NCI-H1092 (cell line): Measurements from ENCODE around the gene LAMA3.
A peak's percentile ranks its signal among the peaks of the same experiment; 100 is the strongest.

Source experiments
- DNase-seq: peaks from one replicate; lab custom pipeline; 2025; lab: John Stamatoyannopoulos, UW

Gene LAMA3

DNA sequence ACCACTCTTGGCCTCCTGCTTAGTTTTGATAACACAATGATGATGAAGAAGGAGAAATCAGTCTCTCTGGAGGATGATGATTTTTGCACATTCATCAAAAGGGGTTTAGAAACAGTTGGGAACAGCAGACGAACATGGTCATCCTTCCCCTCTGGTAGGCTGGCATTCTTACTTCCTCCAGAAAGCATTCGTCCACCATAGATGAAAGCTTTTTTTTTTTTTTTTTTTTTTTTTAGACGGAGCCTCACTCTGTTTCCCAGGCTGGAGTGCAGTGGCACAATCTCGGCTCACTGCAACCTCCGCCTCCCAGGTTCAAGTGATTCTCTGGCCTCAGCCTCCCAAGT lies 281.8 kb downstream of the LAMA3 start:
- no peak for DNase-seq

GRCh38 chr18:23971666-23972230 lies 282.5 kb downstream of the LAMA3 start:
- no peak for DNase-seq

DNA sequence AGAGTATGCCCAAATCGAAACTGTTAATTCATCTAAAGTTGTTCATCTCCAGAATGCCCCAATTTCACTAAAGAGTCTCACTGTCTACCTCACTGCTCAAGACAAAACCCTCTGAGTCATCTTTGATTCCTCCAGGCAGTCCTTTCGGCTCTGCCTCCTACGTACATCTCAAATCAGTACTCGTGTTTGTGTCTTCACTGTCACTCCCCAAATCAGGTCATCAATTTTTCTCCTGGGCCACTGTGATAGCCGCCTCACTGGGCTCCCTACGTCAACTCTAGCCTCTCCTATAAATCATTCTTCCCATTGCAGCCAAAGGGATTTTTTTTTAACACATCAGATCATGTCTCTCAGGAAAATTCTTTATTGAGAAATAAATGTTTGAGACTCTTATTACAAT lies 283.2 kb downstream of the LAMA3 start:
- no peak for DNase-seq

DNA sequence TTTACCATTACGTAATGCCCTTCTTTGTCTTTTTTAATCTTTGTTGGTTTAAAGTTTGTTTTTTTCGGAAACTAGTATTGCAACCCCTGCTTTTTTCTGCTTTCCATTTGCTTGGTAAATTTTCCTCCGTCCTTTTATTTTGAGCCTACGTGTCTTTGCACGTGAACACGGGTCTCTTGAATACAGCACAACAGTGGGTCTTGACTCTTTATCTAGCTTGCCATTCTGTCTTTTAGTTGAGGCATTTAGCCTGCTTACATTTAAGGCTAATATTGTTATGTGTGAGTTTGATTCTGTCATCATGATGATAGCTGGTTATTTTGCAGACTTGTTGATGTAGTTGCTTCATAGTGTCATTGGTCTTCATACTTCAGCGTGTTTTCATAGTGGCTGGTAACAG lies 287.9 kb downstream of the LAMA3 start:
- no peak for DNase-seq

DNA sequence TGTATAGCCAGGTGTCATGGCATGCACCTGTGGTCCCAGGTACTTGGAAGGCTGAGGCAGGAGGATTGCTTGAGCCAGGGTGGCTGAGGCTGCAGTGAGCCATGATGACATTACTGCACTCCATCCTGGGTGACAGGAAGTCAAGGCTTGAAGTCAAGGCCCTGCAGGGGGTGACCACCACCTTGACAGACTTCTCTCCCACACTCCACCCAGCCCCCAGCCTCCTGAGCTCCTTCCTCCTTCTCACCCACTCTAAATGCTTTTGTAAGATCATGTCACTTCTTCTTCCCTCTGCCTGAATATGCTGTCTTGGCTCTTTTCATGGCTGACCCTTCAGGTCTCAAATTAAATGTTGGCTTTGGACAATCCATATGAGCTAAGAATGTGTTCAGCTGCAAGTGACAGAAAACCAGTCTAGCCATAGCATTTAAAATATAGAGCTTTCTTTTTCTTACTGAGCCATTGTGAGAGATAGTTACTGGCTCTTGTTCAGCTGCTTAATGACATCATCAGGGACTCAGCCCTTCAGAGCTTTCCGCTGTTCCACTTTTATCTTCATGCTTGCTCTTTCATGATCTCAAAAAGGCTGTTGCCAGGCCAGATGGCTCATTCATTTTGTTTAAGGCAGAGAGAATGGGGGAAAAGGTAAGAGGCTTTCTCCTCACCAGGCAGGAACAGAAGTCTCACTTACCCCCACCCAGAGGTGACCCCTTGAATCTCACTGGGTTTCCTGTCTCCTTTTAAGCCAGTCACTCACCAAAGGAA lies 288.6 kb downstream of the LAMA3 start:
- DNase-seq, result no peak

DNA sequence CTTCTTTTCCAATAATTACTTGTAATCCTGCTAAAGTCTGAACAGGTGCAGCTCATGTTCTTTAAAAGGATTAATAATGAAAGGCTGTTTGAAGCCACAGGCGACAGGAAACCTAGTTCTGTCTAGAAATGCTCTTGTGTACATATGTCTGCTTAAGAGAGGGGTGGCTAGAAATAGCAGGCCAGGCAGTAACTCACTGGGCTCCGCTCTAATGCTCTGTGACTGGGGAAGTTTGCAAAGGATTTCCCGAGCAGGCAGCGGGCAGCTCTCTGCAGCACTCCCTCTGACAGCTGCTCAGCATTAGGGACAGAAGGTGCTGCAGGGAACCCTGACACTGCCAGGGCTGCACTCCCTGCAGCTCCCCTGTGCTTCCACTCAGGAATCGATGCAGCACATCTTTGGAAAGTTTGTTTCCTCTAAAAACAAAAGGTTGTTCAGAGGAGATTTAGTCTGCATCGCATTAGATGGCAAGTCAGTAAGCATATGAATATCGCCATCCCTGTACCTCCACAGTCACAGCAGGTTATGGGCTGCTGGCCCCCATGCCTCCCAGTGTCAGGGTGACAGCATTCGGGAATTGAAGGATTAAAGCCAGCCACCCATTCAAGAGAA lies 292.2 kb downstream of the LAMA3 start:
- DNase-seq, result no peak

- DNase-seq, result no peak
Observed at GRCh38 chr18:23982155-23983079, 293.2 kb downstream of the LAMA3 start.

DNA sequence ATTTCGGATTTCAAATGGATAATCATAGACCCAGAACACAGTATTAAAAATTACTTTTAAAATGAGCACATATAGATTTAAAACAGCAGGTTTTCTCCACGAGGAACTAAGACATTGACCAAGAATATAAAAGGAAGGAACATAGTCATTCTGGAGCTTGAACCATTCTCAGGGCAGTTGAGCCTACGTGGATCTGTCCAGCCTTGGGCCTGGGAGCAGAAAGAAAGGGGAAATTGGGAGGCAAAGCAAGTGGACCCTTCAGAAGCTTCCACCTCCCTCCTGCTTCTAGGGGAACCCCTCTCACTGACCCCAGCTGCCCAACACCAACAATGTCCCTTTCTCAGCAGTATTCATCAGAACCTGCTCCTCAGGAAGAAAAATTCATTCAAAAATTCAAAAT lies 293.9 kb downstream of the LAMA3 start:
- DNase-seq, result no peak

GRCh38 chr18:23986600-23987359 lies 297.5 kb downstream of the LAMA3 start:
- no peak for DNase-seq

DNA sequence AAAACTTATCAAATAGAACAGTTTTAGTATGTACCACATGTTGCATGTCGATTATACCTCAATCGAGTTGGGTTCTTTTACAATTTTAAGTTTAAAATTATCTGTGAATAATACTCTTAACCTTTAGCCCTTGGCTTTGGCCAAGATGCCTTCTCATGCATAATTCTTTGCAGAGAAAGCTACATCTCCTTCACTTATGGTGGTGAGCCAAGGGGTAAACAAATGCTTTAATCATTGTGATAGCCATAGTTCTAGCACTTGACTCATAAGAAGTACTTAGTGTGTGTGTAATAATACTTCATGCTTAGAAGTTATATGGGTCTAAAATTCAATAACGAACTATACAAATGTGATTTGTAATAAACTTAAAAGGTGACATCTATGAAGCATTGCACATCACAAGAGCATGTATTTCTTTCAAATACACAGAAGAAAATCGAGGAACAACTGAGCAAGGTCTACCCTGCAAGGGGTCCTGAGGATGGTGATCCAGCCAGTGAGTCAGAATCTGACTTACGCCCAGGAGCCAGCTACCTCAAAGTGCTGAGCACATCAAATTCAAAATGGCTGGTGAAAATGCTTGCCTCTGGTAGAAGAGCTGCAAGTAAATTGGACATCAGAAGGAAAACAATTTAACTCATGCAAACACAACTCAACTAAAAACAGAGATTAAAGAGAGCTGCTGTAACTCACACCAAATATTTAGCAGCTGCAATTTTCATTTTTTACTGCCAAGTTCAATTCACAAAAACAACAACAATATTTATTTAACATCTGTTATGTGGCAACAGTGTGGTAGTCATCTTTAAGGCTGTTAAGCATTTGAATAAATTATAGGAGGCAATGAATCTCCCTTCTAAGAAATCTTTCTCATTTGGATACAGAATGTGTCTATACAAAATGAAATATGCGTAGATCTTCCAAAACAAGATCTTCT lies 301.5 kb downstream of the LAMA3 start:
- DNase-seq, result no peak

GRCh38 chr18:23992089-23992940 lies 303.1 kb downstream of the LAMA3 start:
- no peak for DNase-seq

DNA sequence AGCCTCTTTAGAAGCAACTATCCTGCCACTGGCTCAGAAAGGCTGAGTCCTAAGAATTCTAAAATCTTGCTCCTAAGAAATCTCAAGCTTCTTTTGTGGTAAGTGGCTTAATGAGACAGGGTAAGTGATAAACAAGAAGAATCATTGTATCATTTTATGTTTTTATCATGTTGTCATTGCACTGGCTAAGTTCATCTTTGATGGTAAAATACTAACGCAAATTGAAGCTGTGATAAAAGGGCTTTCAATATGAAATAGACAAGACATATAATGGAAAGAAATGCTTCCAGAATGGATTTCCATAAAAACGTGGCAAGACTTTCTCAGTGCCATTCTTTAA lies 303.7 kb downstream of the LAMA3 start:
- DNase-seq, result no peak

DNA sequence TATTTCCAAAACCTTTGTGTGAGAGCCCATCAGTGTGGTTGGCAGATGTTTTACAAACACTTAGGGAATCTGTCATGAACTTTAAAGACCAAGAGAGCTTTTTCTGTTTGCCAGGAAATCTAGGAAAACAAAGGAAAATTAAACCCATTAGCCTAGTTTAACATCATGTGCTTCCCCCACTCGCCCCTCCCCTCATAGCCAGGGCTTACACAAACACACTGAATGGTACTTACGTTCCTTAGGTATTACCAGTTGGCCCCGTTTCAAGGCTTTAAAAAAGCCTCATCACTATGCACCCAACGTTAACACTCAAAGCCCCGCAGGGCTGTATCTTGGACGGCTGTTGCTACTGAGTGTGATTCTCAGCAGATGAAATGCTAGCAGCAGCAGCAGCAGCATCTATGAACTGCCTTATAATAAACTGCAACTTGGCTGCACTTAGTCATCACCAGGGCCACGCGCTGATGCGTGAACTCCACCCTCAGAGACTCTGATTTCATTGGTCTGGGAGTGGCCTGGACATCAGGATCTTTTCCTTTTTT lies 305.2 kb downstream of the LAMA3 start:
- peak; percentile 96 for DNase-seq

DNA sequence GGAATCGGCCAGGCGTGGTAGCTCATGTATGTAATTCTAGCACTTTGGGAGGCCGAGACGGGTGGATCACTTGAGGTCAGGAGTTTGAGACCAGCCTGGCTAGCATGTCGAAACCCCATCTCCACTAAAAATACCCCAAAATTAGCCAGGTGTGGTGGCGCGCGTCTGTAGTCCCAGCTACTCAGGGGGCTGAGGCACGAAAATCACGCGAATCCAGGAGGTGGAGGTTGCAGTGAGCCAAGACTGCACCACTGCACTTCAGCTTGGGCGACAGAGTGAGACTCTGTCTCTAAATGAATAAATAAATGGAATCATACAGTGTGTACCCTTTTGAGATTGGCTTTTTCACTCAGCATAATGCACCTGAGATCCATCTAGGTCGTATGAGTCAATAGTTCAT lies 305.9 kb downstream of the LAMA3 start:
- no peak for DNase-seq

GRCh38 chr18:23998018-23998417 lies 308.8 kb downstream of the LAMA3 start:
- no peak for DNase-seq

DNA sequence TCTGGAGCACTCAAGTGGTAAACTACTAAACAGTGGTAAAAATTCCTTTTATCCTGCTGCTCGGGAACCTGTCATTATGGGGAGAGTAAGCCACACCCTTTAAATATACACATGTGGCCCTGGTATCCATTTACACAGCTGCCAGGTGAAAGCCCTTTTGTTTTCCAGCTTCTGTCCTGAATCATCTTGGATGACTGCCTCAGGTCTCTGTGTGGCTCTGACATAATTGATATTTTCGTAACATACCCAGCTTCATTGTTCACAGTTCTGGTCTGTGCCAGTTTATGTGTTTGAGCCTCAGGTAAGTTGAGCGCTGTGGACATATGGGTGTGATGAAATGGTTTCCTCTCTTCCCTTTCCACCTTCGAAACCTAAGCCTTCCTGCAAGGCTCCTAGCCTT lies 309.6 kb downstream of the LAMA3 start:
- DNase-seq, result peak; percentile 86

- DNase-seq, result no peak
Observed at GRCh38 chr18:24000613-24001490, 311.6 kb downstream of the LAMA3 start.

GRCh38 chr18:24002479-24002878 lies 313.2 kb downstream of the LAMA3 start:
- DNase-seq, result no peak

- no peak for DNase-seq
Observed at GRCh38 chr18:24003288-24003687, 314.0 kb downstream of the LAMA3 start.
